Activated CD8-positive, alpha-beta memory T cell treated with anti-CD3 and anti-CD28 coated beads for 1 hour (primary cell): ENCODE data around the gene CLEC4G.
"Not testable (repeated sequence)": the region's sequence is repeated elsewhere in the genome, so short reads cannot be mapped to it uniquely, and the experiment has no call there.

Source experiments
- DNase-seq, 2 donors: peaks; one replicate each; pipeline ENCODE4 v3.0.0-alpha.2; 2020; ENCODE audit warnings: low read depth in 1 of 2; ENCODE audit errors: extremely low read depth in 1 of 2

The CLEC4G gene, protein sequence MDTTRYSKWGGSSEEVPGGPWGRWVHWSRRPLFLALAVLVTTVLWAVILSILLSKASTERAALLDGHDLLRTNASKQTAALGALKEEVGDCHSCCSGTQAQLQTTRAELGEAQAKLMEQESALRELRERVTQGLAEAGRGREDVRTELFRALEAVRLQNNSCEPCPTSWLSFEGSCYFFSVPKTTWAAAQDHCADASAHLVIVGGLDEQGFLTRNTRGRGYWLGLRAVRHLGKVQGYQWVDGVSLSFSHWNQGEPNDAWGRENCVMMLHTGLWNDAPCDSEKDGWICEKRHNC

DNA sequence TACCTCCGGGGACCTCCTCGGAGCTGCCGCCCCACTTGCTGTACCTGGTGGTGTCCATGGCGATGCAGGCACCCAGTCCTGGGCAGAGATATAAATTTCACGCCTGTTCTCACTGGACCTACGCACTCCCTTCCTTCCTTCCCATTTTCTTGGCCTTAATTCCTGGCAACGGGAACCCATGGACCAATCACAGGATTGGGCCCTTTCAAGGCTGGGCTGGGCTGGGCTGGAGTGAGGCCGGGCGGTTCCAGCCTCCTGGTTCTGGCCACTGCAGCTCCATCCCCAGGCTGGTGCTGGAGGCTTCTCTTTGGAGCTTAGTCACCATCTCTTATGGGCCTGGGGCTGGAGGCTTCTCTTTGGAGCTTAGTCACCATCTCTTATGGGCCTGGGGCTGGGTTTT, at the start of gene CLEC4G:
Gene CLEC4G, minus strand, starts transcription at position 66 of the 400 bp plus-strand sequence. Its CDS starts 8 bp downstream, at position 58.
- no peak for DNase-seq

DNA sequence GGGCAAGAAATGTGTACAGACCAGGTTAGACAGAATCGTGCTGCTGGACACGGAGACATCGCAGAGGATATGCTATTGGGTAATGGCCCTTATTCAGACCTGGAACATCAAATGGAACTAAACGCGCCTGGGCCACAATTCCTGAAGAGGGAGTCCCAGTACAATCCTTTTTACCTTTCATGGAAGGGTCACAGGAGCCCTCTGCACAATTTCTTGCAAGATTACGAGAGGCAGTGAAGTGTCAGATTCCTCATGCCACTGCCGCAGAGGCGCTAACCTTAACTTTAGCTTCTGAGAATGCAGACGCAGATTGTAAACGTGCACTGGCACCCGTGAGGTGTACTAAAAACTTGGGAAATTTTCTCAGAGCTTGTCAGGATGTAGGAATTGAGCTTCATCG, 49.2 kb upstream of the CLEC4G start:
- DNase-seq, result no peak

DNA sequence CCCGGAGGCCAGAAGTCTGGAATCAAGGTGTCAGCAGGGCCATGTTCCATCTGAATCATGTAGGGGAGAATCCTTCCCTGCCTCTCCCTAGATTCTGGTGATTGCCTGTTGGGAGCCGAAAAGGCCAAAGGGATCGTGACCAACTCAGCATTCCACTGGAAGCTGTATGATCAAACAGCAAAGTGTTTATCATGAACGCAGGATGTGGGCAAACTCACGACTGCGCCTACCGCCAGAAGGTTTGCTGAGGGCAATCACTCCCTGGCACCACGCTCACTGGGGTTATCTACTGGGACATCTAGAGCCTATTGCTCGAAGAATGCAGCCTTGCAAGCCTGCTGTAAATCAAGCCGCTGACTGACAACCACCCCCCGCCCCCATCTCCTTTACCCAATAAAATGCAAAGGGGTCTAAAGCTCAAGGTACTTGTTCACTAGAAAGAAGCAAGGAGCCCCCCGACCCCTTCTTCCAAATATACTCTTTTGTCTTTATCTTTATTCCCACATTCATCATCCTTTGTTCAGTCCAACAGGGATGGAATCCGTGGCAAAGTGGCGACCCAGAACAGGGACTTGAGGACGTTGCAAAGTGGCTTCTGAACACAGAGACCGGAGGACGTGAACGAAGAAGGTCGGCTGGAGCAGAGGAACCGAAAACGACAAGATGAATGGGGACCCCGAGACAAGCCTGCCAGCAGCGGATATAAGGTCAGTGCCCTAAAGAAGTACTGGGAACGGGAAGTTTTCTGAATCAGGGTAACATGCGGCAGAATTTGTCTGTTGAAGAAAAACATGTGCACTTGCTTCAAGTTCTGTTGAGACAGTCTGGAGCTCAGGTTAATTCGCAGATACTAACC, 47.9 kb upstream of the CLEC4G start:
- no peak for DNase-seq

DNA sequence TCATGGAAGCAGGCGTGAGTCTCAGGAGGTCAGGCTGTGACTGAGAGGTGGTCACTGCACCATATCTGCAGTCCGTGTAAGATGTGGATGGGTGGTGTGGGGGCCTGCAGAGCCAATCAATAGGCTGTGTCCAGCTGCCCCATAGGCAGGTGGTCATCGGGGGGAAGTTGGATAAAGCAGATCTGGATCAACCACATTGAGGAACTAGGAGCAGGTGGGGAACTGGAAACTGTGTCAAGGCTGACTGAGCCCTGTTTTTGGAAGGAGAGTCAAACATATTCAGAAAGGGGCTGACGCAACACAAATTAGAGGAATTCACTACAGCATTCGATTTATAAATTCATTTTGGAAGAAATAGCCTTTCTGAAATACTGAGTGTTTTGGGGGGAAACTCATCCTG, 46.2 kb upstream of the CLEC4G start:
- no peak for DNase-seq

DNA sequence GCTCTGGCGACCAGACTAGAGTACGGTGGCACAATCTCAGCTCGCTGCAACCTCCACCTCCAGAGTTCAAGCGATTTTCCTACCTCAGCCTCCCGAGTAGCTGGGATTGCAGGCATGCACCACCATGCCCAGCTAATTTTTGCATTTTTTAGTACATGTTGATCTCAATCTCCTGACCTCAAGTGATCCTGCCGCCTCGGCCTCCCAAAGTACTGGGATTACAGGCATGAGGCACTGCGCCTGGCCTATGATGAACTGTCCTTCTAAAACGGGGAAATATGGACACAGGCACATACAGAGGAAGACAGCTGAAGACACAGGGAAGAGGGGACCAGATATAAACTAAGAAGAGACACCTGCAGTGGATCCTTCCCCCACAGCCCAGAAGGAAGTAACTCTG, 43.9 kb upstream of the CLEC4G start:
- no peak for DNase-seq

DNA sequence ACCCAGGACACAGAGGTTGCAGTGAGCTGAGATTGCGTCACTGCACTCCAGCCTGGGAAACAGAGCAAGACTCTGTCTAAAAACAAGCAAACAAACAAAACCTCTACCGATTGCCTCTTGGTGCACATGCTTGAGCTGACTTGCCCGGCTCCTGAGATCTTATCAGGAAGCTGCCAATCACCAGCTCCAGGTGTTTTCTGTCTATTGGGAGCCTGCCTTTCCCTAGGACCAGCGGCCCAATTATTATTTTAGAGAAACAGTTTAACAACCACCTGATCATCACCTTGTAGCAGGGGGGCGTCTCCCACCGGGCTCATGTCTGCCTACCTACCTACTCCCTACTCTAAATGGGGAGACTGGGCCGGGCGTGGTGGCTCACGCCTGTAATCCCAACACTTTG, 41.9 kb upstream of the CLEC4G start:
- no peak for DNase-seq

DNA sequence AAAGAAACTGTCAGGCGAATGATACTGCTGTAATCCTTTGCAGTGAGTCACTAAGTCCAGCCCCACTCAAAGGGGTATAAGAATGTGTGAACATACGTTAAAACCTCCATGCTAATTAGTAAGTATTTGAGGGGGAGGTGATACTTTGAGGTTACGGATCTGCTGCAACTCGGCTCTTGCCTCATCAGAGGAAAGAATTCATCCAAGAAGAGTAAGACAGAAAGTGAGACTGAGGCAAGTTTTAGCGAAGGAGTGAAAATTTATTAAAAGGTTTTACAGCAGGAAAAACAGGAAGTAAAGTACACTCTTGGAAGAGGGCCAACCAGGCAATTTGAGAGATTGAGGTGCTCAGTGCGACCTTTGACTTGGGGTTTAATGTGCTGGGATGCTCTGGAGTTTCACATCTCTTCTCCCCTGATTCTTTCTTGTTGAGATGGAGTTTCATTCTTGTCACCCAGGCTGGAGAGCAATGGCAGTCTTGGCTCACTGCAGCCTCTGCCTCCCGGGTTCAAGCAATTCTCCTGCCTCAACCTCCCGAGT, 40.9 kb upstream of the CLEC4G start:
- no peak for DNase-seq

DNA sequence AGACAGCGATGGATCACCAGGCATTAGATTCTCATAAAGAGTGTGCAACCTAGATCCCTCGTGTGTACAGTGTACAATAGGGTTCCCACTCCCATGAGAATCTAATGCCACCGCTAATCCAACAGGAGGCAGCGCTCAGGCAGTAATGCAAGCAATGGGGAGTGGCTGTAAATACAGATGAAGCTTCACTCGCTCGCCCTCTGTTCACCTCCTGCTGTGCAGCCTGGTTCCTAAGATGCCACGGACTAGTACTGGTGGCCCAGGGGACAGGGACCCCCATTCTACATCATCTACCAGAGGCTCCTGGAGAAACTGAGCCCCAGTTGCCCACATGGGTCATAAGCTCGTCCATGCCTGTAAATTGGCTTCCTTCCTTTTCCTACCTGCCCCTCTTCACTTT, 39.2 kb upstream of the CLEC4G start:
- DNase-seq, result no peak

DNA sequence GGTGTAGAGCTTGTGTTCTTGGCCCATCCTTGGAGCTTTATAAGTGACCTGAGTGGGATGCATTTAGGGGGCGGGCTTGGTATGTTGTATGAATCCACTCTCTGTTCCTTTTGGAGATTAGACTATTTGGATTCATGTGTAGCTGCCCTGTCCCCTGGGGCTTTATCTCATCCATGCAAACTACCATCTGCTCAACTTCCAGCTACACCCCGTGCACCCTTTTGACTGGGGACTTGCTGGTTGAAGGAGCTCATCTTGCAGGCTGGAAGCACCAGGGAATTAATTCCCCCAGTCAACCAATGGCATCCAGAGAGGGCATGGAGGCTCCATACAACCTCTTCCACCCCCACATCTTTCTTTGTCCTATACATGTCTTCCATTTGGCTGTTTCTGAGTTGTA, 37.3 kb upstream of the CLEC4G start:
- no peak for DNase-seq

DNA sequence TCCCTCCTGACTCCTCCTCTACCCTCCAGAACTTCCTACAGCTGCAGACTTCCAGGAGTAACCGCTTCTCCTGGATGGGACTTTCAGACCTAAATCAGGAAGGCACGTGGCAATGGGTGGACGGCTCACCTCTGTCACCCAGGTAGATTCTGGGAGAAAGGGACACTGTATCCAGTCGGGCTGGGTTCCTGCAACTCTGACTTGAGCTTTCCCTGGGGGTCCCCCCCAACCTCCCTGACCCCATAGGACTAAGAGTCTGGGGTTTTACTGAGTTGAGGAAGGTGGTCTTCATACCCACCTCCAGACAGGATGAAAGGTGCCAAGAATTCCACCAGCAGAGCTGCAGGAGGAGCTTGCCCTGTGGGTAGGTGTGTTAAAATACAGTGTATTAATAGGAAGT, 35.6 kb upstream of the CLEC4G start:
- no peak for DNase-seq

DNA sequence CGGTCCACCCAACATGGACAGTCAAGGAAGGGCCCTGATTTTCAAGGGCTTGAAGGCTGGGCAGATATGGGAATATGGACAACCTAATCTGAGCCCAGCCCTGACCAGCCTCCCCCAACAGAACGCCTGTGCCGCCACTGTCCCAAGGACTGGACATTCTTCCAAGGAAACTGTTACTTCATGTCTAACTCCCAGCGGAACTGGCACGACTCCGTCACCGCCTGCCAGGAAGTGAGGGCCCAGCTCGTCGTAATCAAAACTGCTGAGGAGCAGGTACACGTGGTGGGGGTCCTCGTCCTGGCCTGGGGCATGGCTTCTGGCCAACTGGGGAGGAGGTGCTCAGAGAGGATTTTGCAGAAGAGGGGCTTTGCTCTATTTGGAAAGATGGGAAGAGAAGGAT, 34.6 kb upstream of the CLEC4G start:
- no peak for DNase-seq

DNA sequence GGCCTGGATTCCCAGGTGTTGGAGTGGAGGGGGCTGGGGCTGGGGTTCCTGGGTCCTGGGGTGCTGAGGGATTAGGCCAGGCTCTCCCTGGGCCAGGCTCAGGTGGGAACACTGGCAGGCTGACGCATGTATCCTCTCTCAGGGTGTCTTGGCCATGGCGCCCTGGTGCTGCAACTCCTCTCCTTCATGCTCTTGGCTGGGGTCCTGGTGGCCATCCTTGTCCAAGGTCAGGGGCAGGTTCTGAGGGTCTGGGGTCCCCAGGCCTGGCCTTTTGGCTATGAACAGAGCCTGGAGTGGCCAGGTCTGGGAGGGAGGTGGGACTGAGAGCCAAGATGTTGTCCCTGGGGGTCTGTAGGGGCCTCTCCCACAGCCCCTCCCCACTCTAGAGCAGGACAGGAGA, 33.1 kb upstream of the CLEC4G start:
- not testable (repeated sequence) for DNase-seq

DNA sequence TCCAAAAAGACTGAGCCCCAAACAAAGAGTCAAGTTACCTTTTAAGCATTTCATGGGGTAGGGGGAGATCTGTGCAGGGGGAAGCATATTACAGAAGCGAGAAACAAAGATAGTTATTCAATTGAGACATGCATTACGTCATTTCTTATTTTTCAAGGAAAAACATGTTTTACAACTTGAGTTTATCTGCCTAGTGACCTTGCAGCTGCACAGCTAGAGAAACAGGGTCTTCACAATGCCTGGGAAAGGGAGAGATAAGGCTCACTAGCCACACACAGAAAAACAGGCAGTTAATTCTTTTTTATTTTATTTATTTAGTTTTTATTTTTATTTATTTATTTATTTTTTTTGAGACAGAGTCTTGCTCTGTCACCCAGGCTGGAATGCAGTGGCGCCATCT, 32.2 kb upstream of the CLEC4G start:
- DNase-seq, result not testable (repeated sequence)

DNA sequence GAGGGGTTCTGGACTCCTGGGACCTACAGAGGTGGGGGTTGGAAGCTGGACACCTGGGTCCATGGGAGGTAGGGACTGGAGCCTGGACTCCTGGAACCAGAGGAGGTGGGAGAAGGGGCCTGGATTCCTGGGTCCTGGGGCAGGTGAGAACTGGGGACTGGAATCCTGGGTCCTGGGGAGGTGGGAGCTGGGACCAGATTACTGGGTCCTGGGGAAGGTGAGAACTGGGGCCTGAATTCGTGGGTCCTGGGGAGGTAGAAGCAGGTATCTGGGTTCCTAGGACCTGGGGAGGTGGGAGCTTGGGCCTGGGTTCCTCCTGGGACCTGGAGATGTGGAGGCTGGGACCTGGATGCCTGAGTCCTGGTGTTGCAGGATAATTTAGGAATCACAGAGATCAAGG, 31.8 kb upstream of the CLEC4G start:
- no peak for DNase-seq

DNA sequence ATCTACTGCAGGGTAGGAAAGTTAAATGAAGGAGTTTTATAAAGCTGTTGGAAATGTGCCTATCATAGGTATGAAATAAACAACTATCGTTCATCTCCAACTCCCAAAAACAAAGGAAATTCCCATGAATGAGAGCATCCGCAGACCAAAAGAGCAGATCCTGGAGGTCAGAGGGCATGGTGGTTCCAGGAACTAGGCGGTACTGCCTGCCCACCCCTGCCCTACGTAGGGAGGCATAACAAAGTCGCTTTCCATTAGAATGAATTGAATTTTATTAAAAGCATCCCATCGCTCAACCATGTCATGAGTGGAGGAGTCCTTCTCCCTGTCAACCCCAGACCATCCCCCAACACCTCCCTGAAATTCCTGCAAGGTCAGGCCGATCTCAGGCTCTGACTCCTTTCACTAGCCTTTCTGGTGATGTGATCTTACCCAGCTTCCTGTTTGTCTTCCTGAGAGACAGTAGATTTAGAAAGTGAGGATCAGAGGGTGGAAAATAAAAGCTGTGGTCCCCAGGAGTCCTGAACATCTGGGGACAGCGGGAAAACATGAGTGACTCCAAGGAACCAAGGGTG, 30.9 kb upstream of the CLEC4G start, which contains the start of gene CLEC4M:
Gene CLEC4M, plus strand, starts transcription at position 525 of the 575 bp plus-strand sequence. Its CDS starts 24 bp downstream, at position 549.
- DNase-seq, result no peak

DNA sequence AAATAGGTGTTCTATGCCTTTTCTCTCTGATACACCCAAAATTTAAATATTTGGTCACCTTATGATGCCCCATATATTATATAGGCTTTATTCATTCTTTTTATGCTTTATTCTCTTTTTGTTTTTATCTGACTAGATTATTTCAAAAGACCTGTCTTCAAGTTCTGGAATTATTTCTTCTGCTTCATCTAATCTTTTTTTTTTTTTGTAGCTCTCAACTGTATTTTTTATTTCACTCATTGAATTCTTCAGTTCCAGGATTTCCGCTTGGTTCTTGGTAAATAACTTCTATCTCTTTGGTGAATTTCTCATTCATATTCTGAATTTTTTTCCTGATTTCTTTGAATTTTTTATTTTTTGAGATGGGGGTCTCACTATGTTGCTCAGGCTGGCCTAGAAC, 27.2 kb upstream of the CLEC4G start:
- no peak for DNase-seq

DNA sequence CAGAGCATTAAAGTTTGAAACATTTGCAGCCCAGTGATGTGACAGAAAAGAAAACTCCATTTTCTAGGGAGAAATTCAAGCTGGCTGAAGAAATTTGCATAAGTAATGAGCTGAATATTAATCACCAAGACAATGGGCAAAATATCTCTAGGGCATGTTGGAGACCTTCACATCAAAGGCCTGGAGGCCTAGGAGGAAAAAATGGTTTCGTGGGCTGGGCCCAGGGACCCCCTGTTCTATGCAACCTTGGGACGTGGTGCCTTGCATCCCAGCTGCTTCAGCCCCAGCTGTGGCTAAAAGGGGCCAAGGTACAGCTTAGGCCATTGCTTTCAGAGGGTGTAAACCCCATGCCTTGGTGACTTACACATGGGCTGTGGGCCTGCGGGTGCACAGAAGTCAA, 25.4 kb upstream of the CLEC4G start:
- no peak for DNase-seq

DNA sequence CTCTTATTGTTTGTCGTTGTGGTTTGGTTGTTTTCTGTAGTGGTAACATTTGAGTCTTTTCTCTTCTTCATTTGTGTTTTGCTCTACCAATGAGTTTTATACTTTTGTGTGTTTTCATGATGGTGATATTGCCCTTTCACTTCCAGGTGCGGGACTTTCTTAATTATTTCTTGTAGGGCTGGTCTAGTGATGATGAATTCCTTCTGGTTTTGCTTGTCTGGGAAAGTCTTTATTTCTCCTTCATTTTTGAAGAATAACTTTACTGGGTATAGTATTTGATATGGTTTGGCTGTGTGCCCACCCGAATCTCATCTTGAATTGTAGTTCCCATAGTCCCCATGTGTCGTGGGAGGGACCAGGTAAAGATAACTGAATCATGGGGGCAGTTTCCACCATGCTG, 24.3 kb upstream of the CLEC4G start:
- no peak for DNase-seq

DNA sequence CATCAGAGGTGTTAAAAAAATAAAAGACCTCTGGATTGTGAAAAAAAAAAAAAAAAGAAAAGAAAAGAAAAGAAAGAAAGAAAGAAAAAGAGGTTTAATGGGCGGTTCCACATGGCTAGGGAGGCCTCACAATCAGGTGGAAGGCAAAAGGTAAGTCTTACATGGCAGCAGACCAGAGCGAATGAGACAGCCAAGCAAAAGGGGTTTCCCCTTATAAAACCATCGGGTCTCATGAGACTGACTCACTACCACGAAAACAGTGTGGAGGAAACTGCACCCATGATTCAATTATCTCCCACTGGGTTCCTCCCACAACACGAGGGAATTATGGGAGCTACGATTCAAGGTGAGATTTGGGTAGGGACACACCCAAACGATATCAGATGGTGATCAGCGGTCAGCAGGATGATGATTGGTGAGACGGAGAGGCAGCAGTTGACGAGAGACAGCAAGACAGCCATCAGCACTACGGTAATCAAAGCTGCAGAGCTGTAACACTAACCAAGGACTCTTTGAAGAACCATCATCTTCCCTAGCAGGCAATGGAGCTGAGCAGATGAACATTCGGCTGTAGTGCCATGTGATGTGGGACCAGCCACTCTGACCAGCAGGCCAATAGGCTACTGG, 19.4 kb upstream of the CLEC4G start:
- DNase-seq, result no peak

DNA sequence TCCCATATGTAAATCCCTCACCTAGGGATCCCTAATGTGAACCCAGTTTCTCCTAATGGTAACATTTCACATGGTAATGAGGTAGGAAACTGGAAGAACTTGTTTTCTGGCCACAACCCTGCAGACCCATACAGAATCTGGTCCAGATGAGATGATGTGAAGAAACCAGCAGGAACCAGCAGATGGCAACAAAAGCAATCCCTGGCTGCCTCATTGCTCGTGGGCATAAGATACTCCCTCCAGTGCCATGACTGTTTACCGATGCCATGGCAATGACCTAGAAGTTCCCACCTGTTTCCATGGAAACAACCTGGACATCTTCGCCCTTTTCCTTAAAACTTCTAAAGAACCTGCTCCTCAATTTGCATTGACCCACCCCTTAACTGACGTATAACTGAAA, 16.8 kb upstream of the CLEC4G start:
- DNase-seq, result no peak

DNA sequence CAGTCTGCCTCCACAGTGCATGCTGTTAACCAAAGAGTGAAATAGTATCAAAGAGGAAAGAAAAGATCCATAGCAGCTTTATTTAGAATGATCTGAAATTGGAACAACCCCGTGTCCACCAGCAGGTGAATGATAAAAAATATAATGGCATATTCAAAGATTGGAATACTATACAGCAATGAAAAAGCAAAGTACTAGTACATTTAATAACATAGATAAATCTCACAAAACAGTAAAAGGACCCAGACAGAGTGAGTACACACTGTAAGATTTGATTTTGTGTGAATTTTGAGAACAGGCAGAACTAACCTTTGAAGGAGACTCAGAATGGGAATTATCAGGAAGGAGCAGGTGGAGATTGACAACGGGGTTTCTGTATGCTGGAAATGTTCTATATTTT, 16.3 kb upstream of the CLEC4G start:
- no peak for DNase-seq
